RPMI7951 (cell line): ENCODE measurements around the gene LCN1. TPM values are rescaled to one million over a fixed set of nuclear protein-coding genes. Genes with fewer than 3 reads are reported as not detected.

ENCODE experiments used
- DNase-seq: peaks from one replicate; pipeline ENCODE4 v3.0.0-alpha.2; 2012; ENCODE audit warnings: low read depth
- total RNA-seq: library from RNA; depleted of rRNA; stranded (reverse); fragments of >200 nt; shearing (Covaris generic); gene quantifications from 2 replicates; pipeline ENCODE4 v1.2.3, GENCODE V29; 2014; rRNA removed

LCN1 gene
- not detected in 2 replicates for total RNA-seq

- DNase-seq = no peak
These were observed at the start of gene LCN1 for GRCh38 chr9:135520916-135521607. LCN1 (plus strand) TSS chr9:135521440; CDS start chr9:135521498, 58 bp downstream.

- DNase-seq = no peak
These were observed 49.2 kb upstream of the LCN1 start for GRCh38 chr9:135471791-135472640.

GRCh38 chr9:135473972-135474543, 47.2 kb upstream of the LCN1 start:
- no peak for DNase-seq

- no peak for DNase-seq
These were observed 46.3 kb upstream of the LCN1 start for GRCh38 chr9:135474915-135475314.

- DNase-seq = no peak
These were observed 44.5 kb upstream of the LCN1 start for GRCh38 chr9:135476561-135477355.

- no peak for DNase-seq
These were observed 43.0 kb upstream of the LCN1 start for GRCh38 chr9:135478191-135478590.

GRCh38 chr9:135478829-135479468, 42.3 kb upstream of the LCN1 start:
- DNase-seq = no peak

- no peak for DNase-seq
These were observed 41.7 kb upstream of the LCN1 start, which contains the start of gene PPP1R26 for GRCh38 chr9:135479469-135480052. PPP1R26 (plus strand) TSS chr9:135479782; CDS start chr9:135484511, 4,729 bp downstream.

GRCh38 chr9:135480071-135480939, 40.9 kb upstream of the LCN1 start:
- DNase-seq = no peak

GRCh38 chr9:135480940-135481310, 40.3 kb upstream of the LCN1 start:
- no peak for DNase-seq

- no peak for DNase-seq
These were observed 39.1 kb upstream of the LCN1 start for GRCh38 chr9:135482015-135482754.

GRCh38 chr9:135484460-135485277, 36.6 kb upstream of the LCN1 start:
- DNase-seq = no peak

- DNase-seq = no peak
These were observed 35.9 kb upstream of the LCN1 start for GRCh38 chr9:135485385-135485784.

- no peak for DNase-seq
These were observed 35.4 kb upstream of the LCN1 start for GRCh38 chr9:135485832-135486231.

GRCh38 chr9:135486267-135487065, 34.8 kb upstream of the LCN1 start:
- no peak for DNase-seq

GRCh38 chr9:135487281-135488012, 33.8 kb upstream of the LCN1 start:
- no peak for DNase-seq

GRCh38 chr9:135488013-135488330, 33.3 kb upstream of the LCN1 start:
- no peak for DNase-seq
